Central memory CD8-positive, alpha-beta T cell (primary cell): ENCODE data around the gene NELL1.

ENCODE experiments used
- ATAC-seq: fragments of 150-1000 bp; cut with Tn5 transposase; replicated peaks from 2 replicates; pipeline ENCODE4 v1.10.0; 2022; ENCODE audit warnings: mild to moderate bottlenecking, moderate FRiP score, moderate number of reproducible peaks; ENCODE audit not compliant: poor library complexity, severe bottlenecking; ENCODE audit errors: extremely low read depth
- DNase-seq, 2 donors: peaks; one replicate each; pipeline ENCODE4 v3.0.0; 2021; ENCODE audit warnings: low spot score in 2 of 2
- H3K27ac Mint-ChIP-seq: one replicate; pipeline ENCODE4 v1.8.0; 2022; ENCODE audit warnings: low read depth, mild to moderate bottlenecking, moderate library complexity, mixed read lengths
- H3K27me3 Mint-ChIP-seq: one replicate; pipeline ENCODE4 v1.8.0; 2022; ENCODE audit warnings: mixed read lengths
- H3K36me3 Mint-ChIP-seq: one replicate; pipeline ENCODE4 v1.8.0; 2022; ENCODE audit warnings: mild to moderate bottlenecking, moderate library complexity, mixed read lengths; ENCODE audit not compliant: insufficient read depth
- H3K4me1 Mint-ChIP-seq: one replicate; pipeline ENCODE4 v1.8.0; 2022; ENCODE audit warnings: mixed read lengths
- H3K4me3 Mint-ChIP-seq: one replicate; pipeline ENCODE4 v1.8.0; 2022; ENCODE audit warnings: mild to moderate bottlenecking, moderate library complexity, mixed read lengths
- H3K9me3 Mint-ChIP-seq: one replicate; pipeline ENCODE4 v1.8.0; 2022; ENCODE audit warnings: mixed read lengths

Gene NELL1

DNA sequence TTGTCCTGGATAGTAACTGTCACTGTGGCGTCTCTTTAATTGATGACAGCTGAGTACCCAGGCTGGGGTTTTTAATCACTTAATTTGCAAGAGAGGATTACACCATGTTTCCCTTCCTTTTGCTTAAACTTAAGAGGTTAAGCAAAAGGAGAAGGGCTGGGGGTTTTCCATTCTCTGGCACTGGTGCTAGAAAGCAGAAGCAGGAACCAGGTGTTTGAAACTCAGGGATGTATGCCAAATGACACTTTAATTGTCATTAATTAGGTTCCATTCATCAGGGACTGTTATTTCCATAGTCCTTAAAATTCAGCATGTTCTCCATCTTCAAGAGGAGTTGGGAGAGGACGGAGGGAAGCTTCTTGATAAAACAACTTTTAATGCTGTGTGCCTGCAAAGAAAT is 746.2 kb downstream of the NELL1 start:
- ATAC-seq: no peak
- Mint-ChIP-seq H3K4me1 (no peaks in the 10 kb centered on the region), H3K27ac (no peak overlapping the region), H3K27me3 (no peaks in the 10 kb centered on the region), H3K36me3 (peaks cover 2% of the 10 kb centered on the region), H3K9me3 (peaks cover 10% of the 10 kb centered on the region), H3K4me3 (no peak overlapping the region)
- DNase-seq: no peak

DNA sequence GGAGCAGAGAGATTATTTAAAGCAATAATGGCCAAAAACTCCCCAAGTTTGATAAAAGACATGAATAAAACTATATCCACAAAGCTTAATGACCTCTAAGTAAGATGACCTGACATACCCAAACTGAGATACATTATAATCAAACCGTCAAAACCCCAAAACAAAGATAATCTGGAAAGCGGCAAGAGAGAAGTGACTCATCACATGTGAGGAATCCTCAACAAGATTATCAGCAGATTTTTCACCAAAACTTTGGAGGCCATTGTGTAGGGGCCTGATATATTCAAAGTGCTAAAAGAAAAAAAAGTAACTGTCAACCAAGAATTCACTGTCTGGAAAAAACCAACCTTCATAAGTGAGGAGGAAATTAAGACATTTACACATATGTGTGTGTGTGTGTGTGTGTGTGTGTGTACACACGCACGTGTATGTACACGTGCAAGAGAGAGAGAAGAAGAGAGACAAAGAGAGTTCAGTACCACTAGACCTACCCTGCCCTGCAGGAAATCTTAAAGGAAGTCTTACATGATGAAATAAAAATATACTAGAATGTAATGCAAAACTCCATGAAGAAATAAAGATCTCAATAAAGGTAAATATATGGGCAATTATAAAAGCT is 752.4 kb downstream of the NELL1 start:
- DNase-seq: no peak
- no peak for ATAC-seq
- Mint-ChIP-seq H3K9me3 (peaks cover 30% of the 10 kb centered on the region), H3K27ac (no peak overlapping the region), H3K27me3 (no peaks in the 10 kb centered on the region), H3K4me1 (no peaks in the 10 kb centered on the region), H3K4me3 (no peak overlapping the region), H3K36me3 (peaks cover 2% of the 10 kb centered on the region)

DNA sequence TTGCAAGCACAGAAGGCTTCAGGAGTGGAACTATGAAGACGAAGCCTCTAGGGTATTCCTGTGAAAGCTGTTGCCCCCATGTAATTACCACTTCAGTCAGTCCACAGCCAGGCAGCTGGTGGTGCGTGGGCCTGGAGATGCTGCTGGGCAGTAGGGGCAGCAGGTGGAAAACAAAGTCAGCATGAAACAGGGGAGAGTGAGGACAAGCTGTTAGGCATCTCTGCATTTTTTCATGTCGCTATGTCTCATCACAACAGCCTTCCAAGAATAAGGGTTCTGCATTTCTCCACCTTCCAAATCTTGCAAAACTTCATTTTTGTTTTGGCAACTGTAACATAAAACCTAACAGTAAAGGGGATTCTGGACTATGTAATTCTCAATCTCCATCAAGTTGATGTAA is 757.5 kb downstream of the NELL1 start:
- Mint-ChIP-seq H3K4me3 (no peak overlapping the region), H3K27me3 (no peaks in the 10 kb centered on the region), H3K36me3 (no peaks in the 10 kb centered on the region), H3K27ac (no peak overlapping the region), H3K9me3 (peaks cover 24% of the 10 kb centered on the region), H3K4me1 (no peaks in the 10 kb centered on the region)
- no peak for DNase-seq
- ATAC-seq: no peak

DNA sequence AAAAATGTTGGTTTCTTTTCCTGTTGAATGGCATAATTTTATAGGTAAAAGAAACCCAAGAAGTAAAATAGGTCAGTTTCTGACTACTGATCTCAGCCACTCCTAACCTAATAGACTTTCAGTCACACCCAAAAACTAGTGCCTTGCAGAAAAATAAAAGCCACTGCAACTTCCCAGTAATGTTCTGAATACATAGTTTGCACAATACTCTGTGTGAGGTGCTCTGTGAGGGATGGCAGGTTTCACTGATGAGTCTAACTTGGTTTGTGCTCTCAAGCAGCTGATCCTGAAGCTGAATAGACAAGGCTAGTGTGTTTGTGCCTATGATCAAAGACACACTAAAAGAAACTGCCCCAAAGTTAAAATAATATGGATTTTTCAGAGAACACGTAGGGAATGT is 758.3 kb downstream of the NELL1 start:
- Mint-ChIP-seq H3K36me3 (no peaks in the 10 kb centered on the region), H3K27ac (no peak overlapping the region), H3K9me3 (peaks cover 23% of the 10 kb centered on the region), H3K4me3 (no peak overlapping the region), H3K27me3 (no peaks in the 10 kb centered on the region), H3K4me1 (no peaks in the 10 kb centered on the region)
- no peak for ATAC-seq
- no peak for DNase-seq

DNA sequence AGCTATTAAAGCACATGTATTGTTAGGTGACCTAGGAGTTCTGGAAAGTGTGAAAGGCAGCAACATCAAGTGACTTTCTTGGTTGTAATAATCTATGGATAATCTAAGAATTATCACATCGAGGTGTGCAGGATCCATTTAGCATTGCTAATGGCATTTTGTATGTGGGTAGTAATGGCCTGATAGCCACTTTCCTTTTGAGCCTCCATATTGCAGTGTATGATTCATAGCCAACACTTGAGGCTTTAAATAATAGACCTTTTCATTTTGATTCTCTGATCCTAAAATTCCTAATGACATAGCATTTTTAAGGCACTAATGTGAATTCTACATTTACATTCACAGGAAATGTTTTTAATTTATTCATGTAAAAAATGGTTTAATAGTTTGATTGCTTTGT is 759.4 kb downstream of the NELL1 start:
- H3K4me1 Mint-ChIP-seq: no peaks in the 10 kb centered on the region
- no peaks in the 10 kb centered on the region for H3K36me3 Mint-ChIP-seq
- ATAC-seq (no peak), DNase-seq (no peak)
- no peak overlapping the region for H3K27ac Mint-ChIP-seq
- no peaks in the 10 kb centered on the region for H3K27me3 Mint-ChIP-seq
- H3K4me3 Mint-ChIP-seq: no peak overlapping the region
- H3K9me3 Mint-ChIP-seq: peaks cover 27% of the 10 kb centered on the region

DNA sequence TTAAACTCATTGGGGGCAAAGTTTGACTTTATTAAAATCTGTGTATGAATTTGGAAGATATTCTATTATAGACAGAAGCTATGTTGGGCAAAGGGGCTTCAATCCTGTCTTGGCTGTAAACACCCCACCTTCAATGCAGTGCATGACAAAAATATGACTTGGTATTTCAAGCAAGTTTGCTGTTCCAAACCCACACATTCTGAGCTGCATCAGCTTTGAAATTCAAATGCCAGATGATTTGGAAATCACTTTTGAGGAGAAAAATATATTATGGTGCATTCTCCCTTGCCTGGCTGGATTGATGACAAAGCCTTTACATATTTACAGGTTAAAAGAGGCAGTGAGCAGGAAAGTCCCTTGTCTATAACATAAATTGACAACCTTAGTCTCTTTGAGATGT is 760.0 kb downstream of the NELL1 start:
- Mint-ChIP-seq H3K4me3 (no peak overlapping the region), H3K4me1 (no peaks in the 10 kb centered on the region), H3K27me3 (no peaks in the 10 kb centered on the region), H3K9me3 (peaks cover 27% of the 10 kb centered on the region), H3K27ac (no peak overlapping the region), H3K36me3 (no peaks in the 10 kb centered on the region)
- DNase-seq (no peak), ATAC-seq (no peak)

DNA sequence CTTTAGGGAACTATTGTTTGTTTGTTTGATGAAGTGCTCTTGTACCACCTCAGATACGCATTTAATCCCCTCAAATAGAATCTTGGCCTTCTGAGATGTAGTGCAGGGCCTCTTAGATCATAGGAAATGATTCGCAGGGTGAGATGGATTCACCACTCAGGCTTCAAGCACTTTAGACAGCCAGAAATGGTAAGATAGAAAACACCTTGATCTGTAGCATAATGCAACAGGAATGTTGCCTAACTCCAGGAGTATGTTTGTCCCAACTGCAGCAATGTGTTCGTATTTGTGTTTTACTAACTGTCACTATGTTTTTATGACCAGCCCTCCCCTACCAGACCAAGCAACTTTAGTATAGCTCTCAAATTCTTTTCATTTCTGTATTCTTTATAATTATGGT is 761.2 kb downstream of the NELL1 start:
- H3K4me3 Mint-ChIP-seq: no peak overlapping the region
- H3K27ac Mint-ChIP-seq: no peak overlapping the region
- H3K4me1 Mint-ChIP-seq: no peaks in the 10 kb centered on the region
- H3K9me3 Mint-ChIP-seq: peaks cover 26% of the 10 kb centered on the region
- ATAC-seq: no peak
- H3K27me3 Mint-ChIP-seq: no peaks in the 10 kb centered on the region
- no peak for DNase-seq
- no peaks in the 10 kb centered on the region for H3K36me3 Mint-ChIP-seq

DNA sequence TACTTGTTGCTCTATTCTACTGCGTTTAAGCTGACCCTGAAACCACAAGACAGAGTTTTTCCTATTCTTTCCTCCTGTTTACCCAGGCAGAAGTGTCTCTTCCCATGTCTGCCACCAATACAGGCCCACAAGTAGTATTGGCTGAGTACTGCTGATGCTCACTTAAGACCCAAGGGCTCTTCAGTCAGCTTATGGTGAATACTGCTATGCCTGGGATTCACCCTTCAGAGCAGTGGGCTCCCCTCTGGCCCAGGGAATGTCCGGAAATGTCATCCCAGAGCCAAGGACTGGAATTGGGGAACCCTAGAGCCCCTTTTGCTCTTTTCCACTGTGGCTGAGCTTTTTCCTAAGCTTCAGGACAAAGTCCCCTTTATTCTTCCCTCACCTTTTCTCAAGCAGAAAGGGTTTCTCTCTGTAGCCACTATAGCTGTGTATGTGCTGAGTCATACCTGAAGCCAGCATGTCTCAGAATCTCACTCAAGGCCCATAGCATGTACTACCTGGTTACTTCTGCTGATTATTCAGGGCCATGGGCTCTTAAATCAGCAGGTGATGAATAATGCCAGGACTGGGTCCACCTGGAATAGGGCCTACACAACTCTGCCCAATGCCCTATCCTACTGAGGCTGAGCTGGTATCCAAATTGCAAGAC is 777.7 kb downstream of the NELL1 start:
- peaks cover 10% of the 10 kb centered on the region for H3K9me3 Mint-ChIP-seq
- DNase-seq (no peak), ATAC-seq (no peak)
- H3K4me3 Mint-ChIP-seq: no peak overlapping the region
- H3K27me3 Mint-ChIP-seq: no peaks in the 10 kb centered on the region
- no peaks in the 10 kb centered on the region for H3K36me3 Mint-ChIP-seq
- no peaks in the 10 kb centered on the region for H3K4me1 Mint-ChIP-seq
- H3K27ac Mint-ChIP-seq: no peak overlapping the region

DNA sequence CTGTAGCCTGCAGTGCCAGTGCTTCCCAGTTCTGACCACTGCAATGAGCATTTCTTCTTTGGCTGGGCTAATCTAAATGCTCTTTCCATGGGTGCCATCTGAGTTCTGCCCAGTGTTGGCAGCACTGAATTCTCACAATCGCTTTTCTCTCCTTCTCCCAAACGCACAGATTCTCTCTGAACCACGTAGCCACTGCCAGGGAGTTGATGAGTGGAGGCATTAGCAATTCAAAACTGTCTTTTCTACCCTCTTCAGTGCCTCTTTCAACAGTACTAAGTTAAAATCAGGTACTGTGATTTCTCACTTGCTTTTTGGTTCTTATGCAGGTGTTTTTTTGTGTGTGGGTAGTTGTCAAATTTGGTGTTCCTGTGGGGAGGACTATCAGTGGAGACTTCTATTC is 778.5 kb downstream of the NELL1 start:
- no peak overlapping the region for H3K4me3 Mint-ChIP-seq
- H3K9me3 Mint-ChIP-seq: peaks cover 11% of the 10 kb centered on the region
- no peaks in the 10 kb centered on the region for H3K36me3 Mint-ChIP-seq
- no peaks in the 10 kb centered on the region for H3K4me1 Mint-ChIP-seq
- H3K27me3 Mint-ChIP-seq: no peaks in the 10 kb centered on the region
- ATAC-seq: no peak
- no peak for DNase-seq
- H3K27ac Mint-ChIP-seq: no peak overlapping the region

DNA sequence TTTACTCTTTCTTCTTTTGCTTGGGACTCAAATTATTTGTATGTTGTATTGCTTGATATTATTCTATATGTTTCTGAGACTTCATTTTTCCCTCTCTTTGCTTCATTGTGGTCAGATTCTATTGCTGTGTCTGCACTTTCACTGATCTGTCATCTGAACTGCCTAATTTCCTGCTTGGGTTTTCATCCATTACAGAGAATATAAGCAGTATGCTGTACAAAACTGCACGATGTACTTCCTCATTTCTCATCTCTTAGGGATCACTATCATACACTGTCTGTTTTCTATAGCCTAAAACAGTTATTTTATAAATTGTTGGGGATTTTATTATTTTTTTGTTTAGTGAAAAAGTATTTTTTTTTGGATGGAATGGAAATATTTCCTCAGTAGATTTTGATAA is 786.8 kb downstream of the NELL1 start:
- no peaks in the 10 kb centered on the region for H3K27me3 Mint-ChIP-seq
- no peak for DNase-seq
- peaks cover 11% of the 10 kb centered on the region for H3K9me3 Mint-ChIP-seq
- no peak overlapping the region for H3K4me3 Mint-ChIP-seq
- no peak overlapping the region for H3K27ac Mint-ChIP-seq
- no peak for ATAC-seq
- no peaks in the 10 kb centered on the region for H3K36me3 Mint-ChIP-seq
- no peaks in the 10 kb centered on the region for H3K4me1 Mint-ChIP-seq

DNA sequence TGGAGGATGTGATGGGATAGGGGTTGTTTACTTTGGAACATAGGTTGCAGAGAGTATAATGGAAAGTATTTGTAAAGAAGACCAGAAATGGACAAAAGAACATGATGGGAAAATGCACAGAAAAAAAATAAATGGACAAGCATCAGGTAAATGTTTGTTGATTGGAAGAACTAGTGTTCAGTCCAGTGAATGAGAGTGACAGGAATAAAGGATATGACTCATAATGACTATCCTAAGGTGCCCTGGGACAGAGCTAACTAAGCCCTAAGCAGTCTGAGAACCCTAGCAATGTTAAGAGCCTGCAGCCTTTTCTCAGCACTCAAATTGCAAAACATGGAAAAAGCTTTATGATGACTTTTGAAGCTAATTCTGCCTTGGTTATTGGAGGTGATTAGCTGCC is 790.7 kb downstream of the NELL1 start:
- no peaks in the 10 kb centered on the region for H3K4me1 Mint-ChIP-seq
- H3K27me3 Mint-ChIP-seq: no peaks in the 10 kb centered on the region
- ATAC-seq (no peak), DNase-seq (no peak)
- no peak overlapping the region for H3K4me3 Mint-ChIP-seq
- H3K27ac Mint-ChIP-seq: no peak overlapping the region
- H3K9me3 Mint-ChIP-seq: peaks cover 6% of the 10 kb centered on the region
- H3K36me3 Mint-ChIP-seq: no peaks in the 10 kb centered on the region

DNA sequence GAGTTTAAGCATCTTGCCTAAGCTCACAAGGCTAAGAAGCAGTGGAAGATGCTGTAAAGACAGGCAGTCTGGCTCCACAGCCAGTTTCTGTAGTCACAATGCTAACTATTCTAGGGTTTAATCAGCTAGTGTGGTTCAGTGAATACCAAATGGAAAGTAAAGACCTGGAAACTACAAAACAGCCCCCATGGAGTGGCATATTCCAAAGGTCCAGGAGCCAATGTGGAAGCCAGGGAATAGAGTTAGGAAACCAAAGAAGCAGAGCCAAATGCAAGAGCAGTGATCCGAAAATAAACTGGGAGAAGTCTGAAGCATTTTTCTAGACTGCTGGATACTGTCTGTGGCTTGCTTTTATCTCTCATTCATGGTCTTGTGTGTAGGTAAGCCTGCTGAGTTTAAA is 792.3 kb downstream of the NELL1 start:
- H3K4me1 Mint-ChIP-seq: no peaks in the 10 kb centered on the region
- no peaks in the 10 kb centered on the region for H3K36me3 Mint-ChIP-seq
- DNase-seq (no peak), ATAC-seq (no peak)
- H3K27me3 Mint-ChIP-seq: no peaks in the 10 kb centered on the region
- no peak overlapping the region for H3K4me3 Mint-ChIP-seq
- H3K9me3 Mint-ChIP-seq: peaks cover 1% of the 10 kb centered on the region
- H3K27ac Mint-ChIP-seq: no peak overlapping the region

DNA sequence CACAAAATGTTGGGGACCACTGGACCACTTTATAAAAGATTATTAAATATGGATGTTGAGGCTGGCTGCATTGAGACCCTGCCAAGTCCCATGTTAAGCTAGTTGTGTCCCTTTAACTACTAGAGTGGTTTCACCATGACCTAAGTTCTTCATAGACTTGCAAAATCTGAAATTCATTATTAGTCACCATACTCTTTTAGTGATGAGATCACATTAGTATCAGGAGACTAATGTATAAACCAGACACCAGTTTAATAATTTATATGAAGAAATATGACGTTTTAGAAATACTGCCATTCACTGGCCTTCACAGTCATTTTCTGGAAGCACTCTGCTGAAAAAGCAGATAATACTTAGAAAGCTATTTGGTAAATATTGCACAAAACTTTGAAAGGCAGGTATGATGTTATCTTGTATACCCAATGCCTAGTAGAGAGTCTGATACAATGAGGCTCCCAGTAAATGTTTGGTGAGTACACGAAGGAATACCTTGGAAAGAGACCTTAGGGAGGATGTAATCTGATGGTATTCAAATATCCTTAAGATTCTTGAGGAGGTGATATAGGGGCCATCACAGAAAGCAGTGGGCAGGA is 795.3 kb downstream of the NELL1 start:
- no peaks in the 10 kb centered on the region for H3K27me3 Mint-ChIP-seq
- ATAC-seq (no peak), DNase-seq (no peak)
- H3K36me3 Mint-ChIP-seq: no peaks in the 10 kb centered on the region
- peaks cover 4% of the 10 kb centered on the region for H3K9me3 Mint-ChIP-seq
- no peaks in the 10 kb centered on the region for H3K4me1 Mint-ChIP-seq
- no peak overlapping the region for H3K4me3 Mint-ChIP-seq
- H3K27ac Mint-ChIP-seq: no peak overlapping the region
